GM19397 (cell line): Measurements from ENCODE around the gene GFM2.
"Not testable (repeated sequence)": the region's sequence is repeated elsewhere in the genome, so short reads cannot be mapped to it uniquely, and the experiment has no call there.

Experiments used
- ATAC-seq: cut with Tn5 transposase; IDR thresholded peaks from one replicate; pipeline ENCODE4 v1.9.1; 2021; ENCODE audit warnings: mild to moderate bottlenecking, moderate library complexity; ENCODE audit not compliant: unreplicated experiment

The GFM2 gene, protein sequence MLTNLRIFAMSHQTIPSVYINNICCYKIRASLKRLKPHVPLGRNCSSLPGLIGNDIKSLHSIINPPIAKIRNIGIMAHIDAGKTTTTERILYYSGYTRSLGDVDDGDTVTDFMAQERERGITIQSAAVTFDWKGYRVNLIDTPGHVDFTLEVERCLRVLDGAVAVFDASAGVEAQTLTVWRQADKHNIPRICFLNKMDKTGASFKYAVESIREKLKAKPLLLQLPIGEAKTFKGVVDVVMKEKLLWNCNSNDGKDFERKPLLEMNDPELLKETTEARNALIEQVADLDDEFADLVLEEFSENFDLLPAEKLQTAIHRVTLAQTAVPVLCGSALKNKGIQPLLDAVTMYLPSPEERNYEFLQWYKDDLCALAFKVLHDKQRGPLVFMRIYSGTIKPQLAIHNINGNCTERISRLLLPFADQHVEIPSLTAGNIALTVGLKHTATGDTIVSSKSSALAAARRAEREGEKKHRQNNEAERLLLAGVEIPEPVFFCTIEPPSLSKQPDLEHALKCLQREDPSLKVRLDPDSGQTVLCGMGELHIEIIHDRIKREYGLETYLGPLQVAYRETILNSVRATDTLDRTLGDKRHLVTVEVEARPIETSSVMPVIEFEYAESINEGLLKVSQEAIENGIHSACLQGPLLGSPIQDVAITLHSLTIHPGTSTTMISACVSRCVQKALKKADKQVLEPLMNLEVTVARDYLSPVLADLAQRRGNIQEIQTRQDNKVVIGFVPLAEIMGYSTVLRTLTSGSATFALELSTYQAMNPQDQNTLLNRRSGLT

DNA sequence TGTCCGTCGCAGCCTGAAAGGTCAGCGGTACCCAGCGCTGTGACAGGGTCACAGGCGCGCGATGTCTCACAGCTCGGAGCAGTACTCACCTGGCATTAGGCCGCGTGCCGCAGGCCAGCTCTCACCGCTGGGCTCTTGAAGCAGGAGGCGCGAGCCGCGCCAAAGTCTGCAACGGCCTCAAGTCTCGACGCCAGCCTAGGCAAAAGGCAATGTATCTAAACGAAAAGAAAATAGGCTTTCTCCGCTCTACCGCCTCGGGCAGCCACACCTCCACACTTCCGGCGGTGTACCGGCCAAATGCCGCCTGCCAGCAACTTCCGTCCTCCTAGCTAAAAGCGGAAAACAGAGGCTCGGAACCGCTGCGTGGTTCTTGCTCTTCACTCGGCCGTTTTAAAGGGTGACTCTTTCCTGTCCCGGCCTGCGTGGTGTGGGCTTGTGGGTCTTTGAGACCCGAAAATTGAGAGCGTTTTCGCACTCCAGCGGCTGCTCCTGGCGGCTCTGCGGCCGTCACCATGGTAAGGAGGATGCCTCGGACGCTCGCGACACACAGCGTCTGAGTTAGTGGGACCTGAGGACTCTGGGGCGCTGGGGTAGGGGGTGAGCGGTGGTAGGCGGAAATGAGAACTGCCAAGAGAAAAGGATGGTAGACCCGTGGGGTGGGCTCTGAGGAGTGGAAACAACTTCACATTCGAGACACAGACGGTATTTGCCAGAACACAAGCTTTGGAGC, at the start of gene GFM2, which contains the start of gene NSA2:
GFM2 (minus strand) TSS at position 269 of the 730 bp plus-strand sequence. CDS start 3,375 bp downstream, outside the sequence.
NSA2 (plus strand) TSS at position 401 of the 730 bp plus-strand sequence; CDS start at position 513, 112 bp downstream.
- ATAC-seq, result peak; percentile 89

DNA sequence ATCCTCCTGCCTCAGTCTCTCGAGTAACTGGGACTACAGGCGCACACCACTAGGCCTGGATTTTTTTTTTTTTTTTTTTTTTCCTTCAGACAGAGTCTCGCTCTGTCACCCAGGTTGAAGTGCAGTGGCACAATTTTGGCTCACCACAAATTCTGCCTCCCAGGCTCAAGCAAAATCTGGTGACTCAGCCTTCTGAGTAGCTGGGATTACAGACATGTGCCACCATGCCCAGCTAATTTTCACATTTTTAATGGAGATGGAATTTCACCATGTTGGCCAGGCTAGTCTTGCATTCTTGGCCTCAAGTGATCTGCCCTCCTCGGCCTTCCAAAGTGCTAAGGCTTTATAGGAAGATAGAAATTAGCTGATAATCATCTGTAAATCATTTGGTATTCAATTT, 44.0 kb upstream of the GFM2 start:
- no peak for ATAC-seq

GRCh38 chr5:74801941-74802340, 35.0 kb upstream of the GFM2 start:
- no peak for ATAC-seq

DNA sequence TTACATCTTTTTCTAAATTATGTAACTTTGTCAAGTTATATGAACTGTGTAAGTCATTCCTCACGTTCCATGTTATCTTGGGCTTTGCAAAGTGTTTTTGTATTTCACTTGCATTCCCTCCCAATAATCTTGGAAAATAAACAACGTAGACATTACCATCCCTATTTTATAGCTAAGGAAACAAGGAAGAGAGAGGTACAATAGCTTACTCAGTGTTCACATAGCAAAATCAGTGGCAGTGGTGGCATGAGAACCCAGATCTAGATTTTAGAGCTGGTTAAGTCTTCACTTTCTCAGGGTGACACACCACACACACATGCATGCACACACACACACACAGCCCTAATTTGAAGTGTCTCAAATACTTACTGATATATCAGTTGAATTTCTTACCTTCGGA, 34.3 kb upstream of the GFM2 start:
- ATAC-seq, result no peak

GRCh38 chr5:74798977-74799911, 32.3 kb upstream of the GFM2 start:
- no peak for ATAC-seq

DNA sequence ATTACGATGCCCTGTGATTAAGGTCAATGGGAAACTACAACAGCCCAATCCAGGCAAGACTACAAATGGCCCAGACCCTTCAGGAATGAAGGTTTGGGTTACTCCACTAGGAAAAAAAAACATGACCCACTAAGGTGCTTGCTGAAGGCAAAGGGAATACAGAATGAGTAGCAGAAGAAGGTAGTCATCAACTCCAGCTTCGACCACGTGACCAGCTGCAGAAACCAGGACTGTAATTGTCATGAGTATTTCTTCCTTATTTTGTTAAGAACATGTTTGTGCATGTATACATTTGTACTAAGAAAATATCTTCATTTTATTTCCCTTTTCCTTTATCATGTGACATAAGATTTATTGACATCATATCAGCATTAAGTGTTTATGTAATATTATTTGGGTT, 24.8 kb upstream of the GFM2 start:
- not testable (repeated sequence) for ATAC-seq

DNA sequence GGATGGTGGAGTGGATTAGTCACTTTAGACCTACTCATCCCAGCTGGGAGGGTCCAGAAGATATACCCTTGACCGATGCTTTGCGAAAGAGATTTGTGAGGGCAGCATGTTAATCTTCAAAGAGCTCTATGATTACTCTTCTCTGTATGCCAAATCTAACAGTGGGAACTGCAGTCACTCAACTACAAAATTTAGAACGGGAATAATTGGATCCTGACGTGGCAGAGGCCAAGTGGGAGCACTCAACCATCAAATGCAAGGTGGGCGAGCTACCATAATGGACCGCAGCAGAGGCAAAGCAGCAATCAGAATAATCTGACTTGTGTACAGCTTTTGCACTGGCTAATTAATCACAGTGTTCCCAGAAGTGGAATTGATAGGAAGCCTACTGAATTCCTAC, 20.5 kb upstream of the GFM2 start:
- ATAC-seq, result no peak

DNA sequence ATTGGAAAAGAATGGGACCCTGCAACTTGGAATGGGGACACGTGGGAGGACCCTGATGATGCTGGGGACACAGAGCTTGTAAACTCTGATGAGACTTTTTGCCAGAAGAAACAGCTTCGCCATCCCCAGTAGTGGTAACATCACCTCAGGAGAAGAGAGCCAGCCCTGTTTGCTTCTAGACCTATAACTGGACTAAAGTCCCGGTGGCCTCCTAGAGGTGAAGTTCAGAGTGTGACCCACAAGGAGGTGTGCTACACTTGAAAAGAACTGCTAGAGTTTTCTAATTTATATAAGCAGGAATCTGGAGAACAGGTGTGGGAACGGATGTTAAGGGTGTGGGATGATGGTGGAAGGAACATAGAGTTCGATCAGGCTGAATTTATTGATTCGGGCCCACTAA, 19.9 kb upstream of the GFM2 start:
- no peak for ATAC-seq

- ATAC-seq, result no peak
These were observed 11.7 kb upstream of the GFM2 start for GRCh38 chr5:74778609-74779008.

- no peak for ATAC-seq
These were observed 5.4 kb upstream of the GFM2 start for GRCh38 chr5:74772359-74772758.

DNA sequence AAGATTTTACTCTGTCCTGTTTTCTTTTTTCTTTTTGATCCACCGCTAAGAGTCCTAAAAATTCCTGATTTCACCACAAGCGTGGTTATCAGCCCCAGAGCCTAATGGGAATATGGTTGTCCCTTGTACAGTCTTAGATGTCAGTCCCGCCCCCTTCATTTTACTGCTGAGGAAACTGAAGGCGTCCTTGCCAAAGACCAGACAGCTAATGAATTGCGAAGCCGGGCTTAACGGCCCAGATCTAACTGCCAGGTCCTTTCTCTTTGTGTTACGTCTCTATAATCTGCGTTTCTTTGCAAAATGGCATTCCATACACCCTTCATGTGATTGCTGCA, 629 bp upstream of the GFM2 start:
- peak; percentile 26 for ATAC-seq

- ATAC-seq, result peak; percentile 26
These were observed 484 bp downstream of the GFM2 start for GRCh38 chr5:74766418-74766848.

GRCh38 chr5:74765929-74766328, 988 bp downstream of the GFM2 start:
- no peak for ATAC-seq

DNA sequence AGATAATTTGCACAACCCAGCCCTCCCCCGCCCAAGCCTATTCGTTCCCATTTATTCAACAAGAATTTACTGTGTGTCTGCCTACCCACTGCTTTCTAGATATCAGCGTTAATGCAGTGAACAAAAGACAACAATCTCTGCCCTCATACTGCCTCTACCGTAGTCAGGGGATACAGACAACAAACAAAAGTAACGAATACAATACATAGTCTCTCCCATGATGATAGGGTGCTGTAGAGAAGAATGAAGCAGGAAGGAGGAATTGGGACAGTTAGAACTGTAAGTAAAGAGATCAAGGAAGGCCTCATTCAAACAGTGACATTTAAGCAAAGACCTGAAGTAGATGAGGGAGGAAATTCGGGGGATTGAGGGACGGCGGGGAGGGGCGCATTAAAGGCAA, 1.7 kb downstream of the GFM2 start:
- no peak for ATAC-seq

DNA sequence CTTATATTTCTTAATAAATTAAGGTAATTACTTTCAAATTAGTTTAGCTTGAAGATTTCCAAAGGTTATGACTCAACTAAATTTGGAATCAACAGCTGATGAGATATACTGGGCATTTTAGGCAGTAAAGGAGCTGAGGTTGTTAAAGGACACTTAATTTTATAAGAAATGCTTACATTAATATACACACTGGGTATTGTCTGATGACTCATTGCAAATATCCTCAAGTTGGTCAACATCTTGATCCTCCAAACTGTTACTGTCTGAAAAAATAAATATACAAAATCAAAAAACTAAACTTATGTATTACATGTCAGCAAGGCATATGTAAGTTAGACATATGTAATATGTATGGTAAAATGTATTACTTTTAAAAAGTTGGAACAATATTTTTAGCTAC, 3.4 kb downstream of the GFM2 start:
- no peak for ATAC-seq

GRCh38 chr5:74762599-74762998, 4.3 kb downstream of the GFM2 start:
- no peak for ATAC-seq

GRCh38 chr5:74761241-74761640, 5.7 kb downstream of the GFM2 start:
- no peak for ATAC-seq

- not testable (repeated sequence) for ATAC-seq
These were observed 18.2 kb downstream of the GFM2 start for GRCh38 chr5:74748742-74749141.

GRCh38 chr5:74738406-74738805, 28.5 kb downstream of the GFM2 start:
- ATAC-seq, result no peak

GRCh38 chr5:74736759-74737158, 30.2 kb downstream of the GFM2 start:
- no peak for ATAC-seq
